Tibial nerve (tissue), 4 donors: ENCODE data around the gene CERS6. TPM values are rescaled to one million over a fixed set of nuclear protein-coding genes. Genes with fewer than 3 reads are reported as not detected.

ENCODE experiments used
- DNase-seq, 2 donors: peaks; one replicate each; pipeline ENCODE4 v3.0.0-alpha.2; 2019; ENCODE audit warnings: low spot score in 2 of 2
- H3K27ac ChIP-seq, 4 donors: fragments of 200-600 bp; sonication (generic) in 3 of 4; one replicate each; pipeline ENCODE4 v1.5.1; 2017 to 2019; ENCODE audit warnings: mild to moderate bottlenecking in 1 of 4
- H3K27me3 ChIP-seq, 2 donors: fragments of 200-600 bp; sonication (generic) in 1 of 2; one replicate each; pipeline versions ENCODE4 v1.5.1 to v1.6.0; 2017 to 2019
- H3K36me3 ChIP-seq, 3 donors: fragments of 200-600 bp; sonication (generic); one replicate each; pipeline ENCODE4 v1.5.1; 2018 to 2019
- H3K4me1 ChIP-seq, 4 donors: fragments of 200-600 bp; sonication (generic) in 3 of 4; one replicate each; pipeline ENCODE4 v1.5.1; 2017 to 2019
- H3K4me3 ChIP-seq, 4 donors: fragments of 200-600 bp; sonication (generic) in 3 of 4; one replicate each; pipeline ENCODE4 v1.5.1; 2017 to 2019; ENCODE audit warnings: mild to moderate bottlenecking in 1 of 4, moderate library complexity in 1 of 4
- H3K9me3 ChIP-seq, 4 donors: fragments of 200-600 bp; sonication (generic) in 3 of 4; one replicate each; pipeline ENCODE4 v1.5.1; 2017 to 2019
- CTCF ChIP-seq, 5 experiments: fragments of 200-600 bp in 3 of 5; fragments of 450-650 bp in 2 of 5; sonication (generic) in 3 of 5; IDR thresholded peaks; one replicate each; pipeline ENCODE4 v1.5.1; 2016 to 2019; ENCODE audit warnings: antibody characterized with exemption in 5 of 5, mild to moderate bottlenecking in 3 of 5, moderate library complexity in 2 of 5
- EP300 ChIP-seq, 2 donors: sonication (generic); formaldehyde crosslinking; IDR thresholded peaks; one replicate each; pipeline ENCODE4 v1.6.1; 2017; ENCODE audit warnings: antibody characterized with exemption in 2 of 2, mild to moderate bottlenecking in 1 of 2
- POLR2A ChIP-seq, 2 donors: fragments of 450-650 bp; IDR thresholded peaks; one replicate each; pipeline ENCODE4 v1.6.1; 2017; ENCODE audit warnings: antibody characterized with exemption in 2 of 2, mild to moderate bottlenecking in 2 of 2, moderate library complexity in 2 of 2
- WGBS, 2 donors: methylation state at CpG; one replicate each; pipeline ENCODE4 v1.1.5; 2018; 5-methylcytosine and 5-hydroxymethylcytosine counted together
- total RNA-seq, 4 donors: library from RNA; depleted of rRNA; stranded (reverse); fragments of >200 nt; gene quantifications; one replicate each; pipeline ENCODE4 v1.1.0, GENCODE V29; 2016

The CERS6 gene
- total RNA-seq, 4 donors from 2014 or later = 37.7 to 38.7 (median 37.8) TPM

DNA sequence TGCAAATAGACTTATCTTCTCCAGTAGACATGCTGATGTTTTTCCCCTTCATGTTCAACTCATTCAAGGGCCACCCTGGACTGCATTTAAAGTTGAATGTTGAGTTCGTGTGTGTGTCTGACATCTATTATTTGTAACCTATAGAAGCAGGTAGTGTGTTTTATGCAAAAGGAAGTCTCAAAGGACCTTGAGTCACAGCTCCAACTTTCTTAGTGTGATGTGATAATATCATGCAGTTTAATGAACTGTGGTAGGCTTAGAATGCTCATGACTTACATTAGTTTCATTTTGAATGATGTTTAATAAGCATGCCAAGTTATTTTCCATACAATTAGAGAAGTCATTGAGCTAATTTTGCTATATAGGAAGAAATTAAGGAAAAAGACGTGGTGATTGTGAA lies 67.9 kb downstream of the CERS6 start:
- no peak overlapping the region for H3K4me3 ChIP-seq
- no peak for TF ChIP-seq EP300 (IDR thresholded peaks at IDR 0.05)
- TF ChIP-seq CTCF (IDR thresholded peaks at IDR 0.05) = no peak
- no peak for TF ChIP-seq POLR2A (IDR thresholded peaks at IDR 0.05)
- WGBS, 2 donors = 74 to 76% methylated on average over 2 of the region's 2 CpGs
- no peaks in the 10 kb centered on the region for H3K9me3 ChIP-seq
- no peak overlapping the region for H3K27ac ChIP-seq
- DNase-seq = no peak
- peaks cover 0 to 59% (median 12%) of the 10 kb centered on the region in 4 donors for H3K4me1 ChIP-seq
- no peaks in the 10 kb centered on the region for H3K36me3 ChIP-seq
- no peaks in the 10 kb centered on the region for H3K27me3 ChIP-seq

- no peaks in the 10 kb centered on the region for H3K36me3 ChIP-seq
- H3K4me3 ChIP-seq = no peak overlapping the region
- TF ChIP-seq EP300 (IDR thresholded peaks at IDR 0.05) (no peak), POLR2A (IDR thresholded peaks at IDR 0.05) (no peak), CTCF (IDR thresholded peaks at IDR 0.05) (no peak)
- peaks cover 0 to 66% (median 12%) of the 10 kb centered on the region in 4 donors for H3K4me1 ChIP-seq
- DNase-seq = no peak
- 99 to 100% methylated on average over 3 of the region's 3 CpGs for WGBS, 2 donors
- no peaks in the 10 kb centered on the region for H3K27me3 ChIP-seq
- H3K9me3 ChIP-seq = no peaks in the 10 kb centered on the region
- no peak overlapping the region for H3K27ac ChIP-seq
These were observed 68.9 kb downstream of the CERS6 start for GRCh38 chr2:168525020-168525419.

- Histone ChIP-seq H3K27ac (peak overlapping the region in 2 of 4 donors; percentile 64 to 78), H3K9me3 (no peaks in the 10 kb centered on the region), H3K4me1 (peaks cover 0 to 74% (median 15%) of the 10 kb centered on the region in 4 donors), H3K27me3 (no peaks in the 10 kb centered on the region), H3K36me3 (no peaks in the 10 kb centered on the region), H3K4me3 (no peak overlapping the region)
- 41 to 45% methylated on average over 1 of the region's 1 CpG for WGBS, 2 donors
- TF ChIP-seq CTCF (IDR thresholded peaks at IDR 0.05) = no peak
- no peak for TF ChIP-seq POLR2A (IDR thresholded peaks at IDR 0.05)
- TF ChIP-seq EP300 (IDR thresholded peaks at IDR 0.05) = no peak
- no peak for DNase-seq
These were observed 69.8 kb downstream of the CERS6 start for GRCh38 chr2:168525716-168526446.

DNA sequence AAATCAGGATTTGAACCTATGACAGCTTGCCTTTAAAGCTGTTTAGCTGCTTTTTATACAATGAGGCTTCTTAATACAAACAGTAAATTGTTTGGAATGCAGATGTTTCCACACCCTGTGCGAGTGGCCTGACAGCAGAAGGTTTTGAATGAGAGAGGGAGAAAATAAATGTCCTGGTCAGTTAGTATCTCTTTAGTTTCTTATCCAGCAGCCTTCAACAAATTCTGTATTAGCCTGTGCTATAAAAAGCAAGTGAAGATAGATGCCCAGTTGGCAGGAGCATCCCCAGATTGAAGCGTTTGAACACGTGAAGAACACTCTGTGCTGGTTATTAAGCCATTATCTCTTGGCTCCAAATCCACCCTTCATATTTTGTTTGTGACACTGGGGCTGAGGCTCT lies 70.6 kb downstream of the CERS6 start:
- peak in 1 of 2 donors; percentile 77 for TF ChIP-seq EP300 (IDR thresholded peaks at IDR 0.05)
- no peak for TF ChIP-seq CTCF (IDR thresholded peaks at IDR 0.05)
- TF ChIP-seq POLR2A (IDR thresholded peaks at IDR 0.05) = no peak
- no peak overlapping the region for H3K4me3 ChIP-seq
- H3K4me1 ChIP-seq = peaks cover 0 to 74% (median 17%) of the 10 kb centered on the region in 4 donors
- H3K9me3 ChIP-seq = no peaks in the 10 kb centered on the region
- H3K36me3 ChIP-seq = no peaks in the 10 kb centered on the region
- no peaks in the 10 kb centered on the region for H3K27me3 ChIP-seq
- DNase-seq = peak in 1 of 2 donors; percentile 61
- 61 to 62% methylated on average over 3 of the region's 3 CpGs for WGBS, 2 donors
- peak overlapping the region in 2 of 4 donors; percentile 64 to 78 for H3K27ac ChIP-seq

GRCh38 chr2:168528016-168528415 lies 71.9 kb downstream of the CERS6 start:
- Histone ChIP-seq H3K9me3 (no peaks in the 10 kb centered on the region), H3K27ac (peak overlapping the region in 1 of 4 donors; percentile 49), H3K36me3 (no peaks in the 10 kb centered on the region), H3K4me3 (no peak overlapping the region), H3K4me1 (peaks cover 0 to 68% (median 17%) of the 10 kb centered on the region in 4 donors), H3K27me3 (no peaks in the 10 kb centered on the region)
- DNase-seq = no peak
- no peak for TF ChIP-seq POLR2A (IDR thresholded peaks at IDR 0.05)
- TF ChIP-seq CTCF (IDR thresholded peaks at IDR 0.05) = no peak
- TF ChIP-seq EP300 (IDR thresholded peaks at IDR 0.05) = no peak
